ENCODE measurements around the gene CASKIN2. TPM values are rescaled to one million over a fixed set of nuclear protein-coding genes. Genes with fewer than 3 reads are reported as not detected.

Gene CASKIN2
- total and polyA plus RNA-seq, 11 donors: 19.5 to 51.2 (median 36.9) TPM

- intact Hi-C loops (cut with DNase I): no loop called here
- ATAC-seq (no peak), DNase-seq (no peak)
- WGBS, 4 donors: 88 to 92% (median 91%) methylated on average over 11 to 15 of the region's 15 CpGs
- Histone ChIP-seq H3K9me3 (no peaks in the 10 kb centered on the region), H3K27ac (peak overlapping the region in 1 of 12 donors; percentile 71), H3K27me3 (no peaks in the 10 kb centered on the region), H3K4me3 (no peak overlapping the region), H3K4me1 (peaks cover 6 to 46% (median 34%) of the 10 kb centered on the region in 12 donors), H3K36me3 (peaks cover 0 to 71% (median 59%) of the 10 kb centered on the region in 9 donors)
- TF ChIP-seq CTCF (IDR thresholded peaks at IDR 0.05): no peak
- no peak for TF ChIP-seq POLR2A (IDR thresholded peaks at IDR 0.05)
These were observed 23.7 kb downstream of the CASKIN2 start for GRCh38 chr17:75491680-75492079.

GRCh38 chr17:75490953-75491649, 24.2 kb downstream of the CASKIN2 start:
- WGBS, 4 donors: 79 to 84% (median 81%) methylated on average over 12 to 19 of the region's 19 CpGs
- intact Hi-C loops (cut with DNase I): no loop called here
- H3K27me3 ChIP-seq: no peaks in the 10 kb centered on the region
- H3K4me3 ChIP-seq: no peak overlapping the region
- DNase-seq (no peak), ATAC-seq (peak in 1 of 4 donors; percentile 14)
- no peaks in the 10 kb centered on the region for H3K9me3 ChIP-seq
- H3K36me3 ChIP-seq: peaks cover 0 to 70% (median 53%) of the 10 kb centered on the region in 9 donors
- H3K27ac ChIP-seq: peak overlapping the region in 10 of 12 donors; percentile 18 to 71 (median 54)
- no peak for TF ChIP-seq POLR2A (IDR thresholded peaks at IDR 0.05)
- TF ChIP-seq CTCF (IDR thresholded peaks at IDR 0.05): no peak
- peaks cover 6 to 52% (median 40%) of the 10 kb centered on the region in 12 donors for H3K4me1 ChIP-seq

- no peak for TF ChIP-seq CTCF (IDR thresholded peaks at IDR 0.05)
- no peak for TF ChIP-seq POLR2A (IDR thresholded peaks at IDR 0.05)
- WGBS, 4 donors: 56 to 72% (median 65%) methylated on average over 9 to 14 of the region's 14 CpGs
- H3K27ac ChIP-seq: peak overlapping the region; percentile 16 to 71 (median 54)
These were observed 25.1 kb downstream of the CASKIN2 start for GRCh38 chr17:75490173-75490743.

GRCh38 chr17:75489511-75489955, 25.8 kb downstream of the CASKIN2 start:
- H3K4me3 ChIP-seq: no peak overlapping the region
- 76 to 81% (median 79%) methylated on average over 14 of the region's 14 CpGs for WGBS, 4 donors
- H3K27me3 ChIP-seq: no peaks in the 10 kb centered on the region
- H3K4me1 ChIP-seq: peaks cover 6 to 66% (median 49%) of the 10 kb centered on the region in 12 donors
- H3K36me3 ChIP-seq: peaks cover 0 to 54% (median 37%) of the 10 kb centered on the region in 9 donors
- H3K9me3 ChIP-seq: no peaks in the 10 kb centered on the region
- no peak for DNase-seq
- peak overlapping the region in 8 of 12 donors; percentile 18 to 71 (median 60) for H3K27ac ChIP-seq
- TF ChIP-seq POLR2A (IDR thresholded peaks at IDR 0.05) (no peak), CTCF (IDR thresholded peaks at IDR 0.05) (no peak)
- intact Hi-C loops (cut with DNase I): no loop called here
- ATAC-seq: no peak

More at GRCh38 chr17:75490173-75490743, 25.1 kb downstream of the CASKIN2 start:
- peak in 1 of 4 donors; percentile 11 for ATAC-seq
- H3K4me3 ChIP-seq: no peak overlapping the region
- H3K4me1 ChIP-seq: peaks cover 6 to 60% (median 47%) of the 10 kb centered on the region in 12 donors
- intact Hi-C loops (cut with DNase I): no loop called here
- no peaks in the 10 kb centered on the region for H3K27me3 ChIP-seq
- peaks cover 0 to 61% (median 45%) of the 10 kb centered on the region in 9 donors for H3K36me3 ChIP-seq
- peak in 1 of 5 donors; percentile 63 for DNase-seq
- no peaks in the 10 kb centered on the region for H3K9me3 ChIP-seq

All from heart left ventricle (tissue), 16 donors.